ENCODE measurements around the gene HSBP1. TPM values are rescaled to one million over a fixed set of nuclear protein-coding genes. Genes with fewer than 3 reads are reported as not detected.
A peak's percentile ranks its signal among the peaks of the same experiment; 100 is the strongest.

The HSBP1 gene
- total and polyA plus RNA-seq, 2 of the 8 experiments (the other 6 are each of a cell fraction or from before 2014, with no cell fraction given) = 78.4 to 219 TPM

GRCh38 chr16:83769397-83770008 is 38.3 kb upstream of the HSBP1 start (continued):
- TF ChIP-seq CTBP2 (IDR thresholded peaks at IDR 0.05; ENCODE audit: borderline replicate concordance, insufficient read depth, insufficient read length, low read length) = no peak
- TF ChIP-seq E2F6 (IDR thresholded peaks at IDR 0.05) = no peak
- no peak for TF ChIP-seq RNF2 (IDR thresholded peaks at IDR 0.05; ENCODE audit: borderline replicate concordance, low read depth, low read length, missing control alignments, poor library complexity, severe bottlenecking)
- TF ChIP-seq POLR2A (IDR thresholded peaks at IDR 0.05; ENCODE audit: control extremely low read depth in 1 of 2, low read depth in 2 of 2, low read length in 2 of 2) = no peak
- no peak for TF ChIP-seq RAD21 (IDR thresholded peaks at IDR 0.05 in 1 of 2, conservative IDR thresholded peaks at IDR 0.05 in 1 of 2; ENCODE audit: low read depth in 2 of 2, low read length in 2 of 2)
- TF ChIP-seq, protein P1, sequence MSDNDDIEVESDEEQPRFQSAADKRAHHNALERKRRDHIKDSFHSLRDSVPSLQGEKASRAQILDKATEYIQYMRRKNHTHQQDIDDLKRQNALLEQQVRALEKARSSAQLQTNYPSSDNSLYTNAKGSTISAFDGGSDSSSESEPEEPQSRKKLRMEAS (IDR thresholded peaks at IDR 0.05) = no peak
- no peak for TF ChIP-seq CBX8 (IDR thresholded peaks at IDR 0.05; ENCODE audit: borderline replicate concordance, low read depth, low read length)
- TF ChIP-seq SAP30 (IDR thresholded peaks at IDR 0.05; ENCODE audit: insufficient read depth, insufficient replicate concordance, low read length) = no peak
- no peak for TF ChIP-seq SUZ12 (IDR thresholded peaks at IDR 0.05; ENCODE audit: low read length)
- no peak for TF ChIP-seq CHD2 (IDR thresholded peaks at IDR 0.05; ENCODE audit: low read length)
- no peak for TF ChIP-seq GTF2F1 (IDR thresholded peaks at IDR 0.05; ENCODE audit: borderline replicate concordance, low read depth, low read length)
- TF ChIP-seq HDAC2 (IDR thresholded peaks at IDR 0.05; ENCODE audit: borderline replicate concordance in 1 of 2, low read depth in 2 of 2, low read length in 2 of 2) = no peak
- TF ChIP-seq, protein P2, sequence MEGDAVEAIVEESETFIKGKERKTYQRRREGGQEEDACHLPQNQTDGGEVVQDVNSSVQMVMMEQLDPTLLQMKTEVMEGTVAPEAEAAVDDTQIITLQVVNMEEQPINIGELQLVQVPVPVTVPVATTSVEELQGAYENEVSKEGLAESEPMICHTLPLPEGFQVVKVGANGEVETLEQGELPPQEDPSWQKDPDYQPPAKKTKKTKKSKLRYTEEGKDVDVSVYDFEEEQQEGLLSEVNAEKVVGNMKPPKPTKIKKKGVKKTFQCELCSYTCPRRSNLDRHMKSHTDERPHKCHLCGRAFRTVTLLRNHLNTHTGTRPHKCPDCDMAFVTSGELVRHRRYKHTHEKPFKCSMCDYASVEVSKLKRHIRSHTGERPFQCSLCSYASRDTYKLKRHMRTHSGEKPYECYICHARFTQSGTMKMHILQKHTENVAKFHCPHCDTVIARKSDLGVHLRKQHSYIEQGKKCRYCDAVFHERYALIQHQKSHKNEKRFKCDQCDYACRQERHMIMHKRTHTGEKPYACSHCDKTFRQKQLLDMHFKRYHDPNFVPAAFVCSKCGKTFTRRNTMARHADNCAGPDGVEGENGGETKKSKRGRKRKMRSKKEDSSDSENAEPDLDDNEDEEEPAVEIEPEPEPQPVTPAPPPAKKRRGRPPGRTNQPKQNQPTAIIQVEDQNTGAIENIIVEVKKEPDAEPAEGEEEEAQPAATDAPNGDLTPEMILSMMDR (IDR thresholded peaks at IDR 0.05; ENCODE audit: control extremely low read depth in 1 of 3, insufficient read depth in 1 of 3, low read depth in 1 of 3, low read length in 3 of 3) = no peak
- no peak for TF ChIP-seq RXRA (IDR thresholded peaks at IDR 0.05; ENCODE audit: insufficient read depth, low read depth, low read length)
- peak; percentile 68; the same call in 1 of the 2 replicates for TF ChIP-seq SP1 (IDR thresholded peaks at IDR 0.05; ENCODE audit: low read depth, low read length)
- TF ChIP-seq, protein P3, sequence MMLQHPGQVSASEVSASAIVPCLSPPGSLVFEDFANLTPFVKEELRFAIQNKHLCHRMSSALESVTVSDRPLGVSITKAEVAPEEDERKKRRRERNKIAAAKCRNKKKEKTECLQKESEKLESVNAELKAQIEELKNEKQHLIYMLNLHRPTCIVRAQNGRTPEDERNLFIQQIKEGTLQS (IDR thresholded peaks at IDR 0.05; ENCODE audit: insufficient read depth, low read depth, low read length) = no peak
- no peak for TF ChIP-seq EZH2 (IDR thresholded peaks at IDR 0.05; ENCODE audit: low read depth, low read length, severe bottlenecking)
- TF ChIP-seq ASH2L (IDR thresholded peaks at IDR 0.05; ENCODE audit: low read length) = peak; percentile 37
- TF ChIP-seq FOSL1 (IDR thresholded peaks at IDR 0.05; ENCODE audit: insufficient read depth, low read depth, low read length) = no peak

Data from H1 (cell line).